Measurements from ENCODE around the gene RPGR. TPM values are rescaled to one million over a fixed set of nuclear protein-coding genes. Genes with fewer than 3 reads are reported as not detected.

Gene RPGR
- total RNA-seq, 1 donor from 2014 or later = 9.2 TPM

DNA sequence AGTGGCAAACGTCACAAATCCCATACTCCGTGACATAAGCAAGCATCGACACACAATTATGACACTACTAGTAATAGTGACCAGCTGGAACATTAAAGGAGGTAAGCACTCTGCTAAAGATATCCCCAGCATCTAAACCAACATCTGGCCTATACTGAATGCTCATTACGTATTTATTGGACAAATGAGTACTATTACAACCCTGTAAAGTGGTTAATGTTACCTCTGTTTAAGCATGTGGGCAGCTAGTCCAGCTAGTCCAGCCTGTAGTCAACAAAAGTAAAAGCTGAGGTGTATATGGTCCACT lies 419 bp upstream of the RPGR start:
- Mint-ChIP-seq H3K27ac (ENCODE audit: unreplicated experiment) (peak overlapping the region; percentile 99), H3K4me3 (ENCODE audit: unreplicated experiment) (peak overlapping the region; percentile 90), H3K36me3 (ENCODE audit: unreplicated experiment) (no peaks in the 10 kb centered on the region), H3K27me3 (ENCODE audit: unreplicated experiment) (no peaks in the 10 kb centered on the region), H3K4me1 (ENCODE audit: unreplicated experiment) (peaks cover 12% of the 10 kb centered on the region), H3K9me3 (ENCODE audit: unreplicated experiment) (no peaks in the 10 kb centered on the region)
- TF ChIP-seq CTCF (IDR thresholded peaks at IDR 0.05) = no peak
- DNase-seq (ENCODE audit: extremely low spot score, unreplicated experiment) = no peak

- H3K27me3 Mint-ChIP-seq (ENCODE audit: unreplicated experiment) = no peaks in the 10 kb centered on the region
- H3K27ac Mint-ChIP-seq (ENCODE audit: unreplicated experiment) = peak overlapping the region; percentile 99
- H3K4me1 Mint-ChIP-seq (ENCODE audit: unreplicated experiment) = peaks cover 12% of the 10 kb centered on the region
- H3K9me3 Mint-ChIP-seq (ENCODE audit: unreplicated experiment) = no peaks in the 10 kb centered on the region
- H3K36me3 Mint-ChIP-seq (ENCODE audit: unreplicated experiment) = no peaks in the 10 kb centered on the region
- H3K4me3 Mint-ChIP-seq (ENCODE audit: unreplicated experiment) = peak overlapping the region; percentile 90
- TF ChIP-seq CTCF (IDR thresholded peaks at IDR 0.05) = no peak
- DNase-seq (ENCODE audit: extremely low spot score, unreplicated experiment) = no peak
These were observed 1.2 kb downstream of the RPGR start for GRCh38 chrX:38326086-38326485.

DNA sequence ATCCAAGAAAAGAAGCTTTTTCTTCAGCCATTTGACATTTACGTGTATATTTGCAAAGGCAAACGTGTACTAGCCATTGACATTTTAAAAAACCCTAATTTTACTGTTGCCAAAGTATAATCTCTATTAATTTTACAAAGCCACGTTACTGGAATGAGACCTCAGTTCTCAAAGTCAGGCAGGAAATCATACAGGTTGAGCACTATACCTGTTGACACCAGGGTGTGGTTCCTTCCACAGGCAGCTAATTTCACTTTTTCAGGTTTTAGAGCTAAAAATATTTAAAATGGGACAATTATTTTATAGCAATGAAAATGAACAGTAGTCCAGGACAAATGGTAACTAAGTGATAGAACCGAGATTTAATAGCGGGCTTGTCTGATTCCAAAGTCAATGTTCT lies 6.5 kb downstream of the RPGR start:
- Mint-ChIP-seq H3K4me3 (ENCODE audit: unreplicated experiment) (no peak overlapping the region), H3K4me1 (ENCODE audit: unreplicated experiment) (peaks cover 4% of the 10 kb centered on the region), H3K27ac (ENCODE audit: unreplicated experiment) (no peak overlapping the region), H3K36me3 (ENCODE audit: unreplicated experiment) (no peaks in the 10 kb centered on the region), H3K27me3 (ENCODE audit: unreplicated experiment) (no peaks in the 10 kb centered on the region), H3K9me3 (ENCODE audit: unreplicated experiment) (no peaks in the 10 kb centered on the region)
- TF ChIP-seq CTCF (IDR thresholded peaks at IDR 0.05) = no peak
- DNase-seq (ENCODE audit: extremely low spot score, unreplicated experiment) = no peak

GRCh38 chrX:38318606-38319005 lies 8.7 kb downstream of the RPGR start:
- peaks cover 3% of the 10 kb centered on the region for H3K36me3 Mint-ChIP-seq (ENCODE audit: unreplicated experiment)
- no peaks in the 10 kb centered on the region for H3K4me1 Mint-ChIP-seq (ENCODE audit: unreplicated experiment)
- H3K9me3 Mint-ChIP-seq (ENCODE audit: unreplicated experiment) = peaks cover 3% of the 10 kb centered on the region
- no peak for DNase-seq (ENCODE audit: extremely low spot score, unreplicated experiment)
- H3K4me3 Mint-ChIP-seq (ENCODE audit: unreplicated experiment) = no peak overlapping the region
- H3K27ac Mint-ChIP-seq (ENCODE audit: unreplicated experiment) = no peak overlapping the region
- TF ChIP-seq CTCF (IDR thresholded peaks at IDR 0.05) = no peak
- no peaks in the 10 kb centered on the region for H3K27me3 Mint-ChIP-seq (ENCODE audit: unreplicated experiment)

GRCh38 chrX:38318196-38318595 lies 9.1 kb downstream of the RPGR start:
- H3K36me3 Mint-ChIP-seq (ENCODE audit: unreplicated experiment) = peaks cover 3% of the 10 kb centered on the region
- H3K27me3 Mint-ChIP-seq (ENCODE audit: unreplicated experiment) = no peaks in the 10 kb centered on the region
- no peak for DNase-seq (ENCODE audit: extremely low spot score, unreplicated experiment)
- no peak overlapping the region for H3K27ac Mint-ChIP-seq (ENCODE audit: unreplicated experiment)
- peaks cover 3% of the 10 kb centered on the region for H3K9me3 Mint-ChIP-seq (ENCODE audit: unreplicated experiment)
- H3K4me1 Mint-ChIP-seq (ENCODE audit: unreplicated experiment) = no peaks in the 10 kb centered on the region
- no peak for TF ChIP-seq CTCF (IDR thresholded peaks at IDR 0.05)
- H3K4me3 Mint-ChIP-seq (ENCODE audit: unreplicated experiment) = no peak overlapping the region

All from osteocyte (in vitro differentiated cells).